ENCODE data around the gene WDR49.

WDR49 gene

DNA sequence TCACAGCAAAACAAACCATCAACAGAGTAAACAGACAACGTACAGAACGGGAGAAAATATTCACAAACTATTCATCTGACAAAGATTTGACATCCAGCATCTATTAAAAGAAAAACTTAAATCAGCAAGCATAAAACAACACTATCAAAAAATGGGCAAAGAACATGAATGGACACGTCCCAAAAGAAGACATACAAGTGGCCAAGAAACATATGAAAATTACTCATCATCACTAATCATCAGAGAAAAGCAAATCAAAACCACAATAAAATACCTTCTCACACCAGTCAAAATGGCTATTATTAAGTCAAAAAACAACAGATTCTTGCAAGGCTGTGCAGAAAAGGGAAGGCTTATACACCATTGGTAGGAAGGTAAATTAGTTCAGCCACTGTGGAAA is 166.2 kb downstream of the WDR49 start:
- DNase-seq (ENCODE audit: low read depth in 2 of 2) = no peak

DNA sequence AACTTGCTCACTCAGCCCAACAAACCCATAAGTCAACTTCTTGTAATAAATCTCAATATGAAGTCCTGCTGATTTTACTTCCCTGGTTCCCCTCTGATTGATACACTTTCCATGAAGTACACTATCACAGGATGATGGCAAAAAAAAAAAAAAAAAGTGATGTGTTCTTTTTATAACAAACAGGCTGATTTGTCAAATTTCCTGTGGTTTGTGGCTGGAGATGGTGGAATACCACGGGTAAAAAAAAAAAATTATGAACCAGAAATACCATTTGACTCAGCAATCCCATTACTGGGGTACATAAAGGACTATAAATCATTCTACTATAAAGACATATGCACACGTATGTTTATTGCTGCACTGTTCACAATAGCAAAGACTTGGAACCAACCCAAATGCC is 169.2 kb downstream of the WDR49 start:
- no peak for DNase-seq (ENCODE audit: low read depth in 2 of 2)

DNA sequence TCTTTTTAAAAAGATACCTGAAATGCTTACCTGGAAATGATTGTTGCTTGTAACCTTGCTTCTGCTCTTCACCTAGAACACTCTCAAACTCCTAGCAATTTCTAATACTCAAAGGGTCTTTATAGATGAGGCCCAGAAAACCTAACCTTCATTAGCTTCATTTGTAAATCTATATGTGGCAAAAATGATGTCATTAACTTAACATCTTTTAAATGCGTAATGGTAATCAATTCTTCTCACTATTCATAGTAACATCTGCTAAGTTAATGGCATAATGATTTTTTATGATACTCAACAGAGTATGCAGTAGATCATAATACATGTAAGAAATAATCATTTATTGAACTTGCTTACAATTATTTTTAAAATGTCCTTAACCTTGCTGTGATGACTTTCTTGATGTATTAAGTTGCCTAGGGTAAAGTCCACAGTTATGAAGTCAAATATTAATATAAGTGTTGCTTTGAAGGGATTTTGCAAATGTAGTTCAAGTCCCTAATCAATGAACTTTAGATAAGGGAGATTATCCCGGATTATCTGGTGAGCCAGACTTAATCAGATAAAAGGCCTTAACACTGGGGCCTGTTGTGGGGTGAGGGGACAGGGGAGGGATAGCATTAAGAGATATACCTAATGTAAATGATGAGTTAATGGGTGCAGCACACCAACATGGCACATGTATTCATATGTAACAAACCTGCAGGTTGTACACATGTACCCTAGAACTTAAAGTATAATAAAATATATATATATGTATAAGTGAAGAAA is 169.8 kb downstream of the WDR49 start:
- DNase-seq (ENCODE audit: low read depth in 2 of 2) = no peak

DNA sequence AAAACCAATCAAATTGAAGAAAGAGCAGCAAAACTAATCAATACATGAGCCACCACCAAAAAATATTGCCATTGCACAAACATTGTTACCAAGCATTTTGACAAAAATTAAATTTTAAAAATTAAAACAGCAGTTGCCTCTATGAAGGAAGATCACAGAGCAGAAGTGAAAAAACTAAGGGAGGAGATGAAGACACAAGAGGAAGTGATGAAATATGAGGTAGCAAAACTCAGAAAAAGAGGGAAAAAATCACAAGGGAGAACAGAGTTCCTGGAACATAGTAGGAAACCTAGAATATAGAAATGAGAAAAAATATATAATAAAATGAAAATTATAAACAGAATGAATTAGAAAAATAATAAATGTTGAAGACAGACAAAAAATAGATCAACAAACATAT is 172.6 kb downstream of the WDR49 start:
- no peak for DNase-seq (ENCODE audit: low read depth in 2 of 2)

DNA sequence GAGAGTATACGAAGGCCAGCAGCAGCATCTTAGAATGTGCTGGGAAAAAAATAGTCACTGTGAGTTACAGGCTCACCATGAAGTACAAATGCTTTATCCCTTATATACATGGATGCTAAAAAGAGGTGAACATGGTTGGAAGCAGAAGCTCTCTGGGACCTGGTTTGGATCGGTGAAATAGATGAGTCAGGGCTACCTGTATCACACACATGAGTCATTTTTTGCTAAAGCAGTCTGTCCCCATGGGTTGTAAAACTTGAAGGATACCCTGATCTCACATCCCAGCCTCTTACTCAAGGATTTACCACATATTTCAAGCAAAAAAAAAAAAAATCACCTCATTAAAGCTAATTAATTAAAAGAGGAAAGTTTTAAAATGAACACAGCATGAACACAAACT is 173.0 kb downstream of the WDR49 start:
- DNase-seq (ENCODE audit: low read depth in 2 of 2) = no peak

DNA sequence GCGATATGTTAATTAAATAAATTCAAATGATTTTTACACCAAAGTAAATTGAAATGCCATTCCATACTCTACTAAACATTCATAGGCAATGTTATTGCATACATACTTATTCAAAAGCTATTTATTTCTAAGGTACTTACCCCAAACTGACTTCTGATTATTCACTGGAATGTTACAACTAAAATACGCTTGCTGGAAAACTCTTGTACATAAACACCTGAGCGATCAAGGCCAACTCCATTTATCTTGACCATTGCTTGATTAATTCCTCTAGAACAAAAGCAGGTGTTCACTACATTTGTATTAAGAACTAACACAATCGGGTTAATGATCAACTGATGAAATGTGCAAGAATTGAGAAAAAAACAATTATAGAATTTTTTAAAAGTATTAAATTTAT is 179.9 kb downstream of the WDR49 start, which contains the start of gene SERPINI2:
Gene SERPINI2 (minus strand): TSS at position 180 of the 400 bp plus-strand sequence. CDS start 2,208 bp downstream, outside the sequence.
- DNase-seq (ENCODE audit: low read depth in 2 of 2) = no peak

DNA sequence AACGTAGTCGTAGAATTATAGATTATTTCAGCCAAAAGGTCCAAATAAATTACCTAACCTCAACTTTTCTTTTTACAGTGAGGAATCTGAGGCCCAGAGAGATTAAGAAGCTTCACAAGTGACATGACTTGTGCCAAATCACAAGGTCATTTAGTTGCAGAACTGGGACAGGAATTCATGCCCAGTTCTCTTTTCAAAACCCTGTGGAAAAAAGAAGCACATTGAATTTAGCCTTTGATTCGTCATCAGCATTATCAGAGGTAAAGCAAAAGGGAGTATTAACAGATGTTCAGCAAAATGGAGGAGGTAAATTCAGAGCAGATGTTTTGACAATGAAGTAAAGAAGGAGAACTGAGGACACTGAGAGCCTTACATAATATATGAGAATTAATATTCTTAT is 184.4 kb downstream of the WDR49 start:
- DNase-seq (ENCODE audit: low read depth in 2 of 2) = no peak

DNA sequence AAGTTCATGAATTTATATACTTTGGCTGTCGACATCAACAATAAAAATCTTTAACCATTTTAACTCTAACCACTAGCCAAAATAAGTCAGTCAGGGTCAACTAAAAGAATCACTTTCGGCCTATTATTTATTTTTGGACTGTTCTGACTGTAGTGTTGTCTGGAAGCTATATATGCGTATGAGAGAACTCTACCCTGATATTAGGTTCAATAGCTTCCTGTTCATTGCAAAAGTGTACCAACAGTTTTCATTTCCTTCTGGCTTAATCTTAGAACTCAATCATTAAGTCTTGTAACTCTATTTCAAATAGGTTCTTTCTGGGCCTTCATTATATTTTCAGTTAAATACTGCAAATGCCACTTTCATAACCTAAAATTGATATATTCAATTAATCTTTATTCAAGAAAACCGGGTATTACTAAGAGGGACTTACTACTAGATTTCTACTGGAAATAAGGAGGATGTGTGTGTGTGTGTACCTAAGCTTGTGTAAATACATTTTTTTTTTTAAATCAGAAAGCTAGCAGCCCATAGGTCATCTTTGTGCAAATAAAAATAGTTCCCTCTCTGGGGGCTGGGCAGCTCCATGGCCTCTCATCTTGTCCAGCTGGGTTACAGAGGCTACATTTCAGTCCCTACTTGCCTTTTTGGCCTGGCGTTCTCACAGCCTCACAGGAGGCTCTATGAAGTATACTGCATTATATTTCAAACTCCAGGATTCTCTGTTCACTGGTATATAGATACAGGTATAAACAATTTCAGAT is 185.7 kb downstream of the WDR49 start:
- DNase-seq (ENCODE audit: low read depth in 2 of 2) = no peak

DNA sequence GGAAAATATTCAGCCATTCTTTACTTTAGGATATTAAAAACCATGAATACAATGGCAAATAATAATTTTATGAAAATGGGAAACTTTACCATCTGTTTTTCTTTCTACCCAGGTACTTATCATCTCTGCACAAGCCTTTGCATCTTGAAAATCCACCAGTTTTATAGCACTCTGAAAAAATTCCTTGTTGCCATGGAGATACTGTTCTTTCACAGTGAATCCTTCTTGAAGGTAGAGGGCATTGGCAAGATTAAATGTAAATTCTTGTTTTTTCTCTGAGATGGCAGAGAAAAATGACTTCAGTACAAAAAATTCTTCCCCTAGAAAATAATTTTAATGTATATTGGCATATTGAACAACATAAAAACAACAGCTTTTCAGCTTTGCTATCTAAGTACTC is 186.8 kb downstream of the WDR49 start:
- DNase-seq (ENCODE audit: low read depth in 2 of 2) = no peak

DNA sequence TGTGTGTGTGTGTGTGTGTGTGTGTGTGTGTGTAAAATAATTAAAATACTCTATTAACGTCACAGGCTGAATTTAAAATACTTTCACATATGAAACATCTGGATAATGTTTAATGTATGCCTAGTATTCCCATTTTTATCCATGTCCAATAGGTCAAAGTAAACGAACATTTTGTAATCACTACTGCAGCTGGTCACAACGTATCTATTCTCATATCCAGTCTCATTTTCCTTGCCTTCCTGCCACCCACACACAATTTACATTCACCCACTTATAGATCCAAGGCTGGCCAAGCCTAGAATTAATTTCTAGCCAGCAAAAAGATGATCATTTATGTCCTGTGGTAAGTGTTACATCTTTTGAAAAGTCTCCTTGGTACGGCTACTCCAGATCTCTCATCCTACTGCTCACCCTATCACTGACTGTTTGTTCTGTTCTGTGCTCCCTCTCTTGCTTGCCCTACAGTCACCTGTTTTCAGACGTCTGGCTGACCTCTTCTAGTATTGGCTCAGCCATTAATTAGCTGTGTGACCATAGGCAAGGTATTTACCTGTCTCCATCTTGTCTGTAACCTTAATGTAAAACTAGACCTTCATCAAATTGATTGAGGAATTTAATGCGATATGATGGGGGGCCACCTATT is 197.5 kb downstream of the WDR49 start:
- no peak for DNase-seq (ENCODE audit: low read depth in 2 of 2)

DNA sequence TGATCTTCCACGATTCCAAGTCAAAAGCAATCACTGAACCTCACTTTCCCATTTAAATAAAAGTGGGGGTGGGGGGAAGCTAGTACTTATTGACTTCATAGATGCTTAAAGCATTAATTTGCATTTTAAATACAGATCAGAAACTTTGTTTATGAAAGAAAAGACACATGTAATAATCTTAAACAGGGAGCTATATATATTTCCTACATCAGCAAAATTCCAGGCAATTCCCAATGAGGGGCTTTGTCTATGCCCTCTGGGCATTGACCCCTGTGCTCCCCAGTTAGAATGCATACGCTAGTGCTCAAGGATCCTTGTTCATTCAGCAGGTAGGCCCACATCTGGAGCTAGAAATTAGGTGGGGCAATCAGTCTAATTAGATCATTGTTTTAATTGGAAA is 199.9 kb downstream of the WDR49 start:
- no peak for DNase-seq (ENCODE audit: low read depth in 2 of 2)

DNA sequence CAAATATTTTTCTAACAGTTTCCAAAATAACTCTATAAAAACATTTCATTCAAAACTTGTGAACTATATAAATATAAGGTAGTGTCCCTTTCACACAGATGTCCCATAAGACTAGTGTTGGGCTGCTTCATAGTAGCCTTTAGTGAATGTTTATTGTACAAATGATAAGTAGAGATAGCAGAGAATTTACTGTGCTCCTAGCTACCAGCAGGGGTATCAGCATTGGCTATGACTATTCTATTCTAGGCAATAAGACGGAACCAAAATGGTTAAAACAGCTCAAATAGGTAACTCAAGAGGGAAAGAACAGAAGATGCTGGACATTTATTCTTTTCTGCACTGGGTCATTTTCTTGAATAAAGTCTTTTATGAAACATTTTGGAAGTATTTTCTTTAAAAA is 202.5 kb downstream of the WDR49 start:
- no peak for DNase-seq (ENCODE audit: low read depth in 2 of 2)

DNA sequence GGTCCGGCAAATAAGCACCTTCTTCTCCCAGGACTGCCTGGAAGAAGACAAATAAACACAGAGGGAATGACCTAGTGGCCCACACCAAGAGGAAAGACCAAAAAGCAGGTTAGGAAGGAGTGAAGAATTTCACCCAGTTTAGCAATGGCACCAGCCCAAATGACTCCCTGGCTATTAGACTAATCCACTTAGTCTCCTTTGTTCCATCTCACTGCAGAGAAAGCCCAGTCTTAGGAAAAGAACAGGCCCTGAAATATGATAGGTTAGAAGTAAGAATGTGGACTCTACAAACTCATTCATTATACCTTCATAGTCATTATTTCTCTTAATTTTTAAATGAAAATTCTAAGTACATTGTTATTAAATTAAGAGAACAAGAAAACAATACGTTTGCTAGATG is 203.1 kb downstream of the WDR49 start:
- no peak for DNase-seq (ENCODE audit: low read depth in 2 of 2)

DNA sequence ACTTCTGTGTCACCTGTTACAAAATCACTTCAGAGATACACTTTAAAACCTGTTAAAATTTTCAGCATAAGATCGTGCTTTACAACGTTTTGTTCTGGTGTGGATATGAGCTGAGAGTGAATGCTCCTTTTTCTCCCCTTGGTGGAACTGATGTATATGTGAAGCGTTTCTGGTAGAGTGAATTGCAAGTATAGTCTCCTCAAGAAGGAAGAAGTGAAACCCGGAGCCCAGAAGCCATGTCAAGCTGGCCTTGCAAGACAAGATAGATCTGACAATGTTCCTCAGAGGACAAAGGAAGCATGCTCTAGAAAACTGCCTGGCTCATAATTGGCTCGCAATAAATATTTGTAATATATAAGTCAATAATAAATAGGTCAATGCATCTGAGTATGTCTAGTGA is 203.5 kb downstream of the WDR49 start:
- no peak for DNase-seq (ENCODE audit: low read depth in 2 of 2)

DNA sequence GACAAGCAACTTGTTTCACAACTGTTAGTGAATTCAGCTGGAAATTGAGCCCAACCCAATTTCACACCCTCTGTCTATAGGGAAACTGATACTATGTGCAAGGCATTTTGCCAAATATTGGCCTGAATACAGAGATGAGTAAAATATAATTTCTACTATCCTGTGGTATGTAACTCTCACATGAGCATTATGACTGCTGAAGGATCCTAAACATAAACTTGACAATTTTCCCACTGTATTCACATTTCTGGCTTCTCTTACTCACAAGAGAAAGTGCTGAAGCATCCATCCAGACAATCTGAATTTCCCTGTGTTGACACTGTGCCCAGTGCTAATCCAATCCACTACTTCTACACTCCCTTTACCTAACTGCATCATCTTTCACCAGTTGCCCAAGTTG is 208.3 kb downstream of the WDR49 start:
- no peak for DNase-seq (ENCODE audit: low read depth in 2 of 2)

DNA sequence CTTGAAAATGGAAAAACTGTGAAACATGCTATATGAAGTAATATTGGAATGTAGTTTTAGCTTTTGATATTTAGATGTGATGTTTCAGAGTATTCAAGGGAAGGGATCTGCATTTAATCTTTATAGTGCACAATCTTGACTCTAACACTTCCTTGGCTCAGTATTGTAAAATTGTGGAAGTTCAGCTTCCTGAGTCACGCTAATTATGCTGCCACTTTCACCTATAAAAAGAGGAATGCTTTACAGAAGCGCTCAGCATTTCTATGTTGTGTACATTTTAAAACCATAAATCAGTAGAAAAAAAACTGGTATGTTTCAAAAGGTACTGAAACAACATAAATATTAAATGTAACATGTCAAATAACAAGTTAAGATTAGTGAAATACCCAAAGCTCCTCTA is 212.5 kb downstream of the WDR49 start:
- no peak for DNase-seq (ENCODE audit: low read depth in 2 of 2)

DNA sequence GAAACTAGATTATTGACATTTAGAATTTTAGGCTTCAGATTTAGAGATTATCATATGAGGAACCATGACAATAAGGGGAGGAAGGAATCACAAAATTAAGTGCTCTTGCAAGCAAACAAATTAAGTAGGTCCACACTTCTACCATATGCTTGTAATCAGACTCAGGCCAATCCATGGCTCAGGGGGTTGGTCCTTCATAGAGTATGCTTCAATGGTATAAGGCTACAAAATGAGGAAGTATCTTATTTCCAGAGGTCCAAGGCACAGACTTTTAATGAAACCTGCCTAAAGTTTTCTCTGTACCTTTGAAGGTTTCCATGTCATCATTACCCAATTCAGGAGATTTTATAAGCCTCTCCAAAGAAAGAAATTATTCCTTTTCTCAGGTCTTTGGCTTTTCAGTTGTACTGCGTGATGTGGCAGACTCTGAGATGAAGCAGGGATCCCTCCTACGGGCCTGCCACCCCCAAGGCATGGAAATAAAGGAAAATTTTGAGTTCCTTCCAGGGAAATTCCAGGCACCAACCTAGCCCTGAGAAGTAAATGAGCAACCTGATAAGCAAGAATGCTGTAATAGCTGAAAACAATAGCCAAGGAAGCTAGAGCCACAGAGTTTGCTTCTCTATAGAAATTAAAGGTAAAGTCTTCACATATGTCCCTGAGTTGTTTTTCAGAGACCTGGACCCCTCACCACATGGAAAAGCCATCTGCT is 216.2 kb downstream of the WDR49 start:
- no peak for DNase-seq (ENCODE audit: low read depth in 2 of 2)

Measured in stimulated activated CD4-positive, alpha-beta T cell treated with anti-CD3 and anti-CD28 coated beads, Interleukin-4, amount 100 ng/mL, for 48 hours (primary cell).